HCT116 (cell line): ENCODE results near the gene ART1. TPM values are rescaled to one million over a fixed set of nuclear protein-coding genes. Genes with fewer than 3 reads are reported as not detected.
"Not testable (repeated sequence)": the region's sequence is repeated elsewhere in the genome, so short reads cannot be mapped to it uniquely, and the experiment has no call there.

Experiments
- ATAC-seq: fragments of 200-7000 bp; cut with Tn5 transposase; 2 replicates; pipeline ENCODE4 v1.9.1; 2020; ENCODE audit warnings: mild to moderate bottlenecking, moderate library complexity
- BruUV-seq: library from RNA; stranded (reverse); fragments of 400-500 nt; replicated peaks from 2 replicates; lab custom pipeline; 2021; lab: Mats Ljungman, UMichigan
- CTCF ChIA-PET: fragments of 300-600 bp; sonication (Branson Sonifier 250); formaldehyde crosslinking; loops from one replicate; lab custom pipeline; 2021; ENCODE audit warnings: antibody characterized with exemption; lab: Charles Lee
- POLR2A ChIA-PET: fragments of 300-600, 350-600 bp; sonication (Branson Sonifier 250); formaldehyde crosslinking; loops from one replicate; lab custom pipeline; 2021; ENCODE audit warnings: antibody characterized with exemption; lab: Charles Lee
- RAD21 ChIA-PET, 2 experiments: fragments of 300-600 bp; sonication (Branson Sonifier 250); formaldehyde crosslinking; loops; one replicate each; lab custom pipeline; 2023; ENCODE audit warnings: low total read pairs in 2 of 2; ENCODE audit not compliant: uncharacterized antibody in 2 of 2, unreplicated experiment in 2 of 2, low non-redundant PET in 1 of 2; lab: Charles Lee
- DNase-seq: peaks from one replicate; pipeline ENCODE4 v3.0.0-alpha.2; 2010; ENCODE audit warnings: low read depth, low spot score
- H2AFZ ChIP-seq: fragments of 200-600 bp; shearing (Covaris generic), sonication (generic); 2 replicates; pipeline ENCODE4 v1.6.1; 2017; ENCODE audit warnings: low read depth, mixed run types, mixed read lengths, antibody characterized with exemption, low read length; ENCODE audit not compliant: poor library complexity, severe bottlenecking
- H3K27ac ChIP-seq: 2 replicates; pipeline ENCODE4 v1.5.1; 2012; ENCODE audit warnings: low read depth, low read length
- H3K27me3 ChIP-seq: fragments of 200-600 bp; sonication (generic); 2 replicates; pipeline ENCODE4 v1.6.1; 2016; ENCODE audit warnings: mixed run types, low read length, mixed read lengths; ENCODE audit not compliant: insufficient read depth
- H3K36me3 ChIP-seq, 2 experiments: fragments of 200-500 bp in 1 of 2; fragments of 200-600 bp in 1 of 2; sonication (Bioruptor generic) in 1 of 2; sonication (generic) in 1 of 2; 2 replicates each; pipeline versions ENCODE4 v1.5.1 to v1.6.1; 2014 to 2016; ENCODE audit warnings: low read length in 2 of 2, inconsistent platforms in 1 of 2, mixed read lengths in 1 of 2, mixed run types in 1 of 2; ENCODE audit not compliant: insufficient read depth in 2 of 2, control insufficient read depth in 1 of 2
- H3K4me1 ChIP-seq, 2 experiments: fragments of 200-600 bp in 1 of 2; sonication (generic) in 1 of 2; 2 replicates each; pipeline versions ENCODE4 v1.5.1 to v1.6.1; 2012 to 2017; ENCODE audit warnings: low read length in 2 of 2, inconsistent platforms in 1 of 2, mild to moderate bottlenecking in 1 of 2, mixed read lengths in 1 of 2, mixed run types in 1 of 2, moderate library complexity in 1 of 2; ENCODE audit not compliant: insufficient read depth in 2 of 2, control insufficient read depth in 1 of 2
- H3K4me2 ChIP-seq: fragments of 200-600 bp; sonication (generic); 2 replicates; pipeline ENCODE4 v1.6.1; 2017; ENCODE audit warnings: mixed run types, low read length, mixed read lengths
- H3K4me3 ChIP-seq, 2 experiments: fragments of 200-600 bp in 1 of 2; sonication (generic) in 1 of 2; replicated peaks in 1 of 2; 2 replicates each; pipeline ENCODE4 v1.5.1; 2011 to 2016; ENCODE audit warnings: low read length in 2 of 2, control low read depth in 1 of 2, low read depth in 1 of 2, mild to moderate bottlenecking in 1 of 2, mixed read lengths in 1 of 2, mixed run types in 1 of 2
- H3K79me2 ChIP-seq: fragments of 200-600 bp; sonication (generic); 2 replicates; pipeline ENCODE4 v1.6.1; 2017; ENCODE audit warnings: mild to moderate bottlenecking, mixed run types, low read length, moderate library complexity, mixed read lengths; ENCODE audit not compliant: insufficient read depth
- H3K9ac ChIP-seq: fragments of 200-600 bp; sonication (generic); 2 replicates; pipeline ENCODE4 v1.6.1; 2016; ENCODE audit warnings: low read length, mixed read lengths
- H3K9me2 ChIP-seq: fragments of 200-600 bp; sonication (generic), shearing (Covaris generic); 2 replicates; pipeline ENCODE4 v1.6.1; 2017; ENCODE audit warnings: mixed run types, mild to moderate bottlenecking, moderate library complexity; ENCODE audit not compliant: insufficient read depth
- H3K9me3 ChIP-seq, 2 experiments: fragments of 200-500 bp in 1 of 2; fragments of 200-600 bp in 1 of 2; sonication (Bioruptor generic) in 1 of 2; sonication (generic) in 1 of 2; 2 replicates each; pipeline ENCODE4 v1.6.1; 2014 to 2017; ENCODE audit warnings: low read length in 2 of 2, mixed read lengths in 2 of 2, inconsistent platforms in 1 of 2, low read depth in 1 of 2, mild to moderate bottlenecking in 1 of 2, mixed run types in 1 of 2, moderate library complexity in 1 of 2; ENCODE audit not compliant: control insufficient read depth in 1 of 2, insufficient read depth in 1 of 2
- H4K20me1 ChIP-seq: fragments of 200-600 bp; sonication (generic), shearing (Covaris generic); 2 replicates; pipeline ENCODE4 v1.6.1; 2017; ENCODE audit warnings: mixed run types, mild to moderate bottlenecking, moderate library complexity; ENCODE audit not compliant: insufficient read depth
- CBX3 ChIP-seq: IDR thresholded peaks from 2 replicates; pipeline ENCODE4 v1.6.1; 2012; ENCODE audit warnings: low read depth
- EGR1 ChIP-seq: IDR thresholded peaks from 2 replicates; pipeline ENCODE4 v1.6.1; 2012; ENCODE audit warnings: low read depth
- MAX ChIP-seq: IDR thresholded peaks from 2 replicates; pipeline ENCODE4 v1.6.1; 2012
- POLR2AphosphoS5 ChIP-seq: IDR thresholded peaks from 2 replicates; pipeline ENCODE4 v1.6.1; 2011; ENCODE audit warnings: mild to moderate bottlenecking, low read depth, low read length, moderate library complexity
- SIN3A ChIP-seq: IDR thresholded peaks from 2 replicates; pipeline ENCODE4 v1.6.1; 2012; ENCODE audit warnings: low read depth
- SP1 ChIP-seq: IDR thresholded peaks from 2 replicates; pipeline ENCODE4 v1.6.1; 2012; ENCODE audit warnings: low read depth
- TCF7L2 ChIP-seq: IDR thresholded peaks from 2 replicates; pipeline ENCODE4 v1.7.0; 2011; ENCODE audit warnings: borderline replicate concordance, inconsistent platforms; ENCODE audit not compliant: insufficient read depth, insufficient read length; ENCODE audit errors: extremely low read depth
- ZFX ChIP-seq: fragments of 450-650 bp; IDR thresholded peaks from 2 replicates; pipeline ENCODE4 v1.6.1; 2017
- intact Hi-C: fragments of 100-400 bp; cut with micrococcal nuclease; formaldehyde crosslinking; loops from 2 replicates; pipeline ENCODE4 v1.10.0; 2022
- total RNA-seq: library from RNA; stranded (reverse); gene quantifications from one replicate; pipeline ENCODE4 v1.2.1, GENCODE V29; 2021; ENCODE audit not compliant: unreplicated experiment
- TF ChIP-seq, protein P1 (sequence below): IDR thresholded peaks from 2 replicates; pipeline ENCODE4 v1.6.1; 2012

ART1 gene
- total RNA-seq, 1 experiment from 2014 or later: not detected

- DNase-seq (peak; percentile 72), ATAC-seq (peak; percentile 94)
- Histone ChIP-seq H3K4me3 (peak overlapping the region; percentile 57), H3K4me2 (peak overlapping the region; percentile 75), H3K9me3 (no peaks in the 10 kb centered on the region), H3K9ac (peak overlapping the region; percentile 53), H3K36me3 (no peaks in the 10 kb centered on the region), H3K27me3 (no peaks in the 10 kb centered on the region), H3K27ac (peak overlapping the region; percentile 36; the same call in 1 of the 2 replicates), H3K9me2 (no peaks in the 10 kb centered on the region), H3K4me1 (peaks cover 17 to 34% of the 10 kb centered on the region in 2 experiments), H3K79me2 (no peaks in the 10 kb centered on the region), H2AFZ (no peak overlapping the region), H4K20me1 (no peaks in the 10 kb centered on the region)
- no TSS peak for BruUV-seq
- CTCF ChIA-PET: interaction anchor here (0.9 kb wide), 1 partner anchor 166 kb away, joined by 3 read pairs; no protein-coding TSS in a partner anchor
- intact Hi-C loops: no loop called here
- RAD21 ChIA-PET: no interaction called here
- POLR2A ChIA-PET: no interaction called here
- TF ChIP-seq TCF7L2 (peak; percentile 76), MAX (peak; percentile 20; the same call in 1 of the 2 replicates), SIN3A (no peak), POLR2AphosphoS5 (peak; percentile 75), ZFX (peak; percentile 32; the same call in 1 of the 2 replicates), EGR1 (peak; percentile 60; the same call in 1 of the 2 replicates), SP1 (no peak), CBX3 (no peak)
- TF ChIP-seq, protein P1, sequence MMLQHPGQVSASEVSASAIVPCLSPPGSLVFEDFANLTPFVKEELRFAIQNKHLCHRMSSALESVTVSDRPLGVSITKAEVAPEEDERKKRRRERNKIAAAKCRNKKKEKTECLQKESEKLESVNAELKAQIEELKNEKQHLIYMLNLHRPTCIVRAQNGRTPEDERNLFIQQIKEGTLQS: no peak
These were observed 2.6 kb upstream of the ART1 start for GRCh38 chr11:3642071-3642951.

GRCh38 chr11:3643102-3643546 lies 1.8 kb upstream of the ART1 start:
- intact Hi-C loops, POLR2A ChIA-PET, H3K9me3 ChIP-seq, H3K79me2 ChIP-seq, RAD21 ChIA-PET, H2AFZ ChIP-seq, H3K27me3 ChIP-seq, H3K36me3 ChIP-seq, H3K27ac ChIP-seq, H4K20me1 ChIP-seq, DNase-seq, H3K9me2 ChIP-seq, BruUV-seq, ATAC-seq: not testable (repeated sequence)
- H3K4me1 ChIP-seq: peaks cover 17 to 34% of the 10 kb centered on the region in 2 experiments
- peak overlapping the region; percentile 53 for H3K9ac ChIP-seq
- CTCF ChIA-PET: interaction anchor here (0.9 kb wide), 1 partner anchor 165 kb away, joined by 3 read pairs; no protein-coding TSS in a partner anchor
- H3K4me2 ChIP-seq: peak overlapping the region; percentile 75
- H3K4me3 ChIP-seq: peak overlapping the region in 1 of 2 experiments; percentile 57; a peak in 3 of 4 replicates
